SU-DHL-6 (cell line): ENCODE data around the gene LDLRAD1.

Experiments used
- H2AFZ ChIP-seq: fragments of 200-600 bp; sonication (generic); 2 replicates; pipeline ENCODE4 v1.6.1; 2014; ENCODE audit warnings: low read depth, mild to moderate bottlenecking, moderate library complexity, mixed read lengths, antibody characterized with exemption, low read length; ENCODE audit not compliant: severe bottlenecking
- H3F3A ChIP-seq: fragments of 200-600 bp; shearing (Covaris generic); 2 replicates; pipeline ENCODE4 v1.6.0; 2016; ENCODE audit warnings: antibody characterized with exemption, mild to moderate bottlenecking; ENCODE audit not compliant: insufficient read depth
- H3K27ac ChIP-seq: fragments of 200-600 bp; sonication (generic); 2 replicates; pipeline ENCODE4 v1.5.1; 2016; ENCODE audit warnings: low read depth, mild to moderate bottlenecking, low read length, moderate library complexity, mixed read lengths
- H3K27me3 ChIP-seq: fragments of 200-600 bp; sonication (generic), shearing (Covaris generic); 2 replicates; pipeline ENCODE4 v1.6.0; 2014; ENCODE audit warnings: mild to moderate bottlenecking, low read length
- H3K36me3 ChIP-seq: fragments of 200-600 bp; sonication (generic); 2 replicates; pipeline ENCODE4 v1.6.1; 2014; ENCODE audit warnings: mild to moderate bottlenecking, low read length, mixed read lengths
- H3K4me2 ChIP-seq: fragments of 300-600, 200-600 bp; shearing (Covaris generic), sonication (generic); 2 replicates; pipeline ENCODE4 v1.6.0; 2014; ENCODE audit warnings: low read length, low read depth, mild to moderate bottlenecking; ENCODE audit not compliant: poor library complexity, severe bottlenecking
- H3K4me3 ChIP-seq: fragments of 200-600 bp; sonication (generic); 2 replicates; pipeline ENCODE4 v1.5.1; 2014; ENCODE audit warnings: antibody characterized with exemption, low read length, mild to moderate bottlenecking, mixed read lengths; ENCODE audit not compliant: insufficient read depth, poor library complexity, severe bottlenecking
- H3K79me2 ChIP-seq: fragments of 200-600 bp; sonication (generic); 2 replicates; pipeline ENCODE4 v1.6.1; 2014; ENCODE audit warnings: mild to moderate bottlenecking, low read length, moderate library complexity; ENCODE audit not compliant: insufficient read depth
- H3K9ac ChIP-seq: fragments of 200-600 bp; sonication (generic); 2 replicates; pipeline ENCODE4 v1.7.0; 2014; ENCODE audit warnings: mild to moderate bottlenecking, low read length
- H3K9me2 ChIP-seq: fragments of 200-600 bp; sonication (generic); replicated peaks from 2 replicates; pipeline ENCODE4 v1.6.1; 2014; ENCODE audit warnings: low read length; ENCODE audit not compliant: insufficient read depth
- H3K9me3 ChIP-seq: fragments of 200-600 bp; sonication (generic); 2 replicates; pipeline ENCODE4 v1.6.1; 2014; ENCODE audit warnings: low read length, mixed read lengths; ENCODE audit not compliant: insufficient read depth
- H4K20me1 ChIP-seq: fragments of 200-600 bp; sonication (generic); 2 replicates; pipeline ENCODE4 v1.6.1; 2014; ENCODE audit warnings: low read depth, mild to moderate bottlenecking, antibody characterized with exemption, low read length, moderate library complexity, mixed read lengths
- CTCF ChIP-seq: fragments of 200-600 bp; sonication (generic); IDR thresholded peaks from one replicate; pipeline ENCODE4 v1.5.1; 2017; ENCODE audit warnings: antibody characterized with exemption, mild to moderate bottlenecking, low read length, moderate library complexity; ENCODE audit not compliant: insufficient read depth, poor library complexity, severe bottlenecking
- EZH2phosphoT487 ChIP-seq: fragments of 200-600 bp; sonication (generic), shearing (Covaris generic); conservative IDR thresholded peaks from 2 replicates; pipeline ENCODE4 v1.6.1; 2018; ENCODE audit warnings: mild to moderate bottlenecking, antibody characterized with exemption, low read length, moderate library complexity, mixed read lengths

LDLRAD1 gene

GRCh38 chr1:54017979-54018378 is at the start of gene LDLRAD1:
Gene LDLRAD1 (minus strand): TSS chr1:54018186. CDS start chr1:54018112, 74 bp downstream.
- no peak within 1 kb of the TSS for H2AFZ ChIP-seq
- H3K4me3 ChIP-seq: no peak within 1 kb of the TSS
- no peaks in the 10 kb centered on the region for H4K20me1 ChIP-seq
- no peak within 1 kb of the TSS for H3K9ac ChIP-seq
- TF ChIP-seq CTCF (no peak), EZH2phosphoT487 (no peak)
- H3K36me3 ChIP-seq: no peaks in the 10 kb centered on the region
- no peaks in the 10 kb centered on the region for H3K79me2 ChIP-seq
- no peaks in the 10 kb centered on the region for H3K27me3 ChIP-seq
- H3K27ac ChIP-seq: no peak within 1 kb of the TSS
- no peaks in the 10 kb centered on the region for H3K9me3 ChIP-seq
- H3K9me2 ChIP-seq: no peaks in the 10 kb centered on the region
- H3K4me2 ChIP-seq: no peak within 1 kb of the TSS
- H3F3A ChIP-seq: no peaks in the 10 kb centered on the region

GRCh38 chr1:54064299-54064698 is 46.3 kb upstream of the LDLRAD1 start:
- Histone ChIP-seq H3K9ac (no peak overlapping the region), H3K4me3 (no peak overlapping the region), H3F3A (peaks cover 6% of the 10 kb centered on the region; the same call in 1 of the 2 replicates), H3K36me3 (no peaks in the 10 kb centered on the region; the same call in 1 of the 2 replicates), H4K20me1 (no peaks in the 10 kb centered on the region; the same call in 1 of the 2 replicates), H3K4me2 (no peak overlapping the region), H3K9me3 (no peaks in the 10 kb centered on the region), H2AFZ (no peak overlapping the region), H3K9me2 (no peaks in the 10 kb centered on the region), H3K27ac (no peak overlapping the region), H3K79me2 (peaks cover 4% of the 10 kb centered on the region; the same call in 1 of the 2 replicates), H3K27me3 (no peaks in the 10 kb centered on the region)
- TF ChIP-seq EZH2phosphoT487: no peak
- TF ChIP-seq CTCF: no peak

GRCh38 chr1:54054438-54054749 is 36.4 kb upstream of the LDLRAD1 start:
- TF ChIP-seq EZH2phosphoT487: no peak
- no peak for TF ChIP-seq CTCF
- H3K4me3 ChIP-seq: peak overlapping the region; percentile 92
- peaks cover 45% of the 10 kb centered on the region for H3K79me2 ChIP-seq
- no peaks in the 10 kb centered on the region for H3F3A ChIP-seq
- H3K9me2 ChIP-seq: no peaks in the 10 kb centered on the region
- H3K9me3 ChIP-seq: no peaks in the 10 kb centered on the region
- peak overlapping the region; percentile 93 for H3K9ac ChIP-seq
- H3K36me3 ChIP-seq: no peaks in the 10 kb centered on the region
- H4K20me1 ChIP-seq: no peaks in the 10 kb centered on the region
- no peaks in the 10 kb centered on the region for H3K27me3 ChIP-seq
- peak overlapping the region; percentile 76 for H3K27ac ChIP-seq
- peak overlapping the region; percentile 92 for H3K4me2 ChIP-seq
- H2AFZ ChIP-seq: peak overlapping the region; percentile 87
